ENCODE measurements around the gene SERPING1. TPM values are rescaled to one million over a fixed set of nuclear protein-coding genes. Genes with fewer than 3 reads are reported as not detected.

SERPING1 gene
- total RNA-seq, 1 experiment from 2014 or later, result 0.74 TPM

- DNase-seq (ENCODE audit: low spot score), result no peak
These were observed 688 bp downstream of the SERPING1 start for GRCh38 chr11:57597916-57598830.

- no peak for DNase-seq (ENCODE audit: low spot score)
These were observed 1.3 kb downstream of the SERPING1 start for GRCh38 chr11:57598831-57599155.

GRCh38 chr11:57599381-57599780, 1.9 kb downstream of the SERPING1 start:
- no peak for DNase-seq (ENCODE audit: low spot score)

- no peak for DNase-seq (ENCODE audit: low spot score)
These were observed 3.8 kb downstream of the SERPING1 start for GRCh38 chr11:57601297-57601696.

GRCh38 chr11:57604296-57605027, 7.0 kb downstream of the SERPING1 start:
- DNase-seq (ENCODE audit: low spot score), result peak; percentile 20

DNA sequence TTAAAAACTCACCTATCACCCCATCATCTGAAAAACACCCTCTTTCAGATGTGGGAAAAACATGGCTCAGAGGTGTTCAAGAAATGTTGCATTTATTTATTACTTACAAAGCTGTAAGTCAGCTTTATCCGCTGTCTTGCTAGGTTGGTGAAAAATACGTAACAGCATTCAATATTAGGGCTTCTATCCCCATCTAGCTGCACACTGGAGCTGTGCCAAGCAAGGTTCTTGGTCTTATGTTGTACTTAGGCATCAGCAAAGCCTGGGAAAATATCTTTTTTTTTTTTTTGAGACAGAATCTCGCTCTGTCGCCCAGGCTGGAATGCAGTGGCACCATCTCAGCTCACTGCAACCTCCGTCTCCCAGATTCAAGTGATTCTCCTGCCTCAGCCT, 7.5 kb downstream of the SERPING1 start:
- DNase-seq (ENCODE audit: low spot score), result no peak

GRCh38 chr11:57610170-57610569, 12.7 kb downstream of the SERPING1 start:
- no peak for DNase-seq (ENCODE audit: low spot score)

DNA sequence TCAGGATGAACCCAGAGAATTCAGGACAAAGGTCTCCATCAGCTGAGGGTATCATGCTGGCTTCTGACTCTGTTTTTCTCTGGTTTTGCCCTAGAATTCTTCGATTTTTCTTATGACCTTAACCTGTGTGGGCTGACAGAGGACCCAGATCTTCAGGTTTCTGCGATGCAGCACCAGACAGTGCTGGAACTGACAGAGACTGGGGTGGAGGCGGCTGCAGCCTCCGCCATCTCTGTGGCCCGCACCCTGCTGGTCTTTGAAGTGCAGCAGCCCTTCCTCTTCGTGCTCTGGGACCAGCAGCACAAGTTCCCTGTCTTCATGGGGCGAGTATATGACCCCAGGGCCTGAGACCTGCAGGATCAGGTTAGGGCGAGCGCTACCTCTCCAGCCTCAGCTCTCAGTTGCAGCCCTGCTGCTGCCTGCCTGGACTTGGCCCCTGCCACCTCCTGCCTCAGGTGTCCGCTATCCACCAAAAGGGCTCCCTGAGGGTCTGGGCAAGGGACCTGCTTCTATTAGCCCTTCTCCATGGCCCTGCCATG, 16.8 kb downstream of the SERPING1 start:
- DNase-seq (ENCODE audit: low spot score), result no peak

- DNase-seq (ENCODE audit: low spot score), result no peak
These were observed 17.8 kb downstream of the SERPING1 start for GRCh38 chr11:57615308-57615707.

GRCh38 chr11:57616595-57616994, 19.1 kb downstream of the SERPING1 start:
- DNase-seq (ENCODE audit: low spot score), result no peak

DNA sequence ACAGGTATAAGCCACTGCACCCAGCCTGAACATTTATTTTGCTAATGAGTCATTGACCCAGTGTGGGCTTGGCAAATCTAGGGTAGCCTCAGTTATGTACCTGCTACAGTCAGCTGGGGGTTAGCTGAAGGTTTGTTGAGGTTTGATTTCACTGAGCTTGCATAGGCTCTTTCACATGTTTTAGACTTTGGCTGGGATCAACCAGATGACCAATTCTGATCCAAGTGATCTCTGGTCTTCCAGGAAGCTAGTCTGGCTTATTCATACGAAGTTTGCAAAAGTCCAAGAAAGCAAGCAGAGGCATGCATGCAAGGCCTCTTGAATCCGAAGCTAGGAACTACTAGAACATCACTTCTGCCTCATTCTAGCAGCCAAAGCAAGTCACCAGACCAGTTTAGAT, 21.0 kb downstream of the SERPING1 start:
- no peak for DNase-seq (ENCODE audit: low spot score)

DNA sequence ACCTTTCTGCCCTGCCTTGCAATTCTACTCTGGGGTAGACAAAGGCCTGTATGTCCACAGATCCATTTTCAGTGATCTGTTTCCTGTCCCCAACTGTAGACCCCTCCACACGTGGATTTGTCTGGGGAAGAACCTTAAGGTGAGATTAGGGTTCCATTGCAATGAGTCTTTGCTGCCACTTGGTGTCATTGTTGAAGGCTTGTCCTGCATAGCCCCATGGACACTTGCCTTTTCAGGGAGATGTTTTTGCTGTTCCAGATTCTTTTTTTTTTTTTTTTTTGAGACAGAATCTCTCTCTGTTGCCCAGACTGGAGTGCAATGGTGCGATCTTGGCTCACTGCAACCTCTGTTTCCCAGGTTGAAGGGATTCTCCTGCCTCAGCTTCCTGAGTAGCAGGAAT, 21.8 kb downstream of the SERPING1 start:
- DNase-seq (ENCODE audit: low spot score), result no peak

DNA sequence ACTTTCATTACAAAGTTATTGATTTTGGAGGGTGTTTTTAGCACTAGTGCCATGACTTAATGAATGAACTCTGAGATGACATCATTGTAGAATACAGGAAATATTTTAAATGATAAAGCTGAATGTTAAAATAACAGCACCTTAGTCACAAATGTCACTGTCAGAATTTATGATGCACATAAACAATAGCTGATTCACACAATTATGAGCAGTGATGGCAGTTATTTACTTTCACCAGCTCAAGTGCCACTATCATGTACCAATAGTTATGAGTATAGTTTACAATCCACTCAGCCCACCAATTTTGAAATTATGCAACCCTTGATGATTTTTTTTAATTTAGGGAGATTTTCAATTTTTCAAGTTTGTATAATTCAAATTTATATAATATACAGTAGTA, 23.0 kb downstream of the SERPING1 start:
- DNase-seq (ENCODE audit: low spot score), result no peak

DNA sequence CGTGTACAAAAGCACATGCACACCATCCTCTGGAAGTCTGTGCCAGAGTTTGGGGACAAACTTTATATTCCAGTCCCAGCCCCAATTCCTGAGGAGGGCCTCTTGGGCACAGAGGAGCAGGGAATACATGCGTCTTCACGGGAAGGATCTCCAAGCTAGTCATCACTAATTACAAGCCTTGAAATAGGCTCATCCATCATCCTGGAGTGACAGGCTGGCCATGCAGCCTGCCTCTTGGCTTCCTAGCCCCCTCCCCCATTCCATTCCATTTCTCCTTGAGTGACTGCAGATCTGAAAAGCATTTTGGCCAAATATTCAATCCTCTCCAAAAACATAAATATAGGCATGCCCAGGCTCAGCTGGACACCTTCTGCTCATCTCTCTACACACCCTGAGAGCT, 24.8 kb downstream of the SERPING1 start:
- no peak for DNase-seq (ENCODE audit: low spot score)

GRCh38 chr11:57624864-57625263, 27.4 kb downstream of the SERPING1 start:
- no peak for DNase-seq (ENCODE audit: low spot score)

- DNase-seq (ENCODE audit: low spot score), result no peak
These were observed 29.4 kb downstream of the SERPING1 start for GRCh38 chr11:57626895-57627294.

DNA sequence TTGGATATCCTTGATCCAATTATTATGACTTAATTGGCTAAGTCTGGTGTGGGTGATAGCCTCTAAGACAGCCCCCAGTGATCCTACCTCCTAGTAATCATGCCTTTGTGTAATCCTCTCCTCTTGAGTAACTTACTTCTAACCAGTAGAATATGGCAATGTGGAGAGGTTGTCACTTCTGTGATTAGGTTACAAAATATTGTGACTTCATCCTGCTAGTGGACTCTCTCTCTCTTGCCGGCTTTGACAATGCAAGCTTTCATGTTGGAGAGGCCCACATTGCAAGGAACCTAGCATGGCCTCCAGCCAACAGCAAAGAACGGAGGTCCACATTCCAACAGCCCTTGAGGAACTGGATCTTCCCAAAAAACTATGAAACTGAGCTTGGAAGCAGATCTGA, 32.7 kb downstream of the SERPING1 start:
- DNase-seq (ENCODE audit: low spot score), result no peak

DNA sequence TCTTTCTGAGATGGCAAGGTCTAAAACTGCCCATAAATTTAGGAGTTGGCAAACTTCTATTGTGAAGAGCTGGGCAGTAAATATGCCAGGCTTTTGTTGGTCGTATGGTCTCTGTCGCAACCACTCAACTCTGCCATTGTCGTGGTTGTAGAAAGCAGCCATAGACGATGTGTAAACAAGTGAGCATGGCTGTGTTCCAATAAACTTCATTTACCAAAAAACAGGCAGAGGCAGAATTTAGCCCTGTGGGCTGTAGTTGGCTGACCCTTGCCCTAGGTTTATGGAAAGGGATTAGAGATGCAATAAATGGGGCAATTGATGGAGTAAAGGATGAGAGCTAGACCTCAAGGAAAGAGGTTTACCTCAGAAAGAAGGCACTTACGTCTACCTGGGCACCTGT, 34.6 kb downstream of the SERPING1 start:
- DNase-seq (ENCODE audit: low spot score), result no peak

GRCh38 chr11:57633394-57634070, 36.0 kb downstream of the SERPING1 start:
- no peak for DNase-seq (ENCODE audit: low spot score)

DNA sequence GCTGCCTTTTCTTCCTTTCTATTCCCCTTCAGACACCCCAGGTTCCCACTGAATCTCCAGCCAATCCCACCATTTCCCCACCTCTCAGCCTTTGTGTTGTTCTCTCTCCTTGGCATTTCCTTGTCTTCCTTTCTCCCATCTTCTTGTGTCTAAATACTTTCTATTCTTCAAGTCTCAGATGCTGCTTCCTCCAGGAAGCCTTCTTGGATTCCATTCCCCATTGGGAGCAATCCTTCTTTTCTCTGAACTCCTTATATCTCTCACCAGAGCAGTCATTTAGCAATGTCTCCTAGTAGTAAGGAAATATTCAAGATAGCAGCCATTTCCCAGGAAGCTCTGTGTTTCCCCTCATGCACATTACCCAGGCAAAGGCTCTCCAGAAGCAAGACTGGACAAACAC, 36.8 kb downstream of the SERPING1 start:
- no peak for DNase-seq (ENCODE audit: low spot score)

DNA sequence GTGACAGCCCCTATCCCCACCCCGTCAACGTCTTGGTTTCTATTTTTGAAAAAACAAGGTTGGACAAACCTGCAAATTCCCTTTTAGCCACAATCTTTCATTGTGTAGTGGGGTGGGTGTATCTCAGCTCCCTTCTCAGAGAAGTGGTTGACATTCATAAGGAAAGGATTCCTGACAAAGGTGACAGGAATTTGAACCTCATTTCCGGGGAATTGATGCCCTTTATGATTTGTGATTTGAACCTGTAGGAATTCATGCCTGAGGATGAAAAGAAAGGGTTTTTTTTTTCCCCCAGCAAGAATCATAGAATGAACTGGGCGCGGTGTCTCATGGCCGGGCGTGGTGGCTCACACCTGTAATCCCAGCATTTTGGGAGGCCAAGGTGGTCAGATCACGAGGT, 37.8 kb downstream of the SERPING1 start:
- DNase-seq (ENCODE audit: low spot score), result no peak

GRCh38 chr11:57637626-57638004, 40.1 kb downstream of the SERPING1 start:
- no peak for DNase-seq (ENCODE audit: low spot score)
